Measurements from ENCODE around the gene PLD6.
A peak's percentile ranks its signal among the peaks of the same experiment; 100 is the strongest.
"Not testable (repeated sequence)": the region's sequence is repeated elsewhere in the genome, so short reads cannot be mapped to it uniquely, and the experiment has no call there.

PLD6 gene

GRCh38 chr17:17206124-17206912 lies at the start of gene PLD6:
Gene PLD6, minus strand, starts transcription at chr17:17206333. Its CDS starts 47 bp downstream, at chr17:17206286.
- no peaks in the 10 kb centered on the region for H3K4me1 ChIP-seq (ENCODE audit: insufficient read depth, low read length)
- H3K4me3 ChIP-seq (ENCODE audit: low read length), result no peak within 1 kb of the TSS
- H3K36me3 ChIP-seq (ENCODE audit: insufficient read depth, low read length), result no peaks in the 10 kb centered on the region
- no peak within 1 kb of the TSS for H2AFZ ChIP-seq (ENCODE audit: low read depth, low read length)
- no peaks in the 10 kb centered on the region for H3K9me3 ChIP-seq (ENCODE audit: low read length)
- H3K27me3 ChIP-seq (ENCODE audit: insufficient read depth, low read length), result no peaks in the 10 kb centered on the region

GRCh38 chr17:17255689-17256088 lies 49.6 kb upstream of the PLD6 start:
- H3K9me3 ChIP-seq (ENCODE audit: low read length); H3K27me3 ChIP-seq (ENCODE audit: insufficient read depth, low read length); H2AFZ ChIP-seq (ENCODE audit: low read depth, low read length); H3K4me1 ChIP-seq (ENCODE audit: insufficient read depth, low read length); H3K4me3 ChIP-seq (ENCODE audit: low read length): not testable (repeated sequence)
- H3K36me3 ChIP-seq (ENCODE audit: insufficient read depth, low read length), result peaks cover 77% of the 10 kb centered on the region

- H3K36me3 ChIP-seq (ENCODE audit: insufficient read depth, low read length), result peaks cover 68% of the 10 kb centered on the region
- no peak overlapping the region for H2AFZ ChIP-seq (ENCODE audit: low read depth, low read length)
Observed at GRCh38 chr17:17254036-17254435, 47.9 kb upstream of the PLD6 start.

GRCh38 chr17:17253406-17253805 lies 47.3 kb upstream of the PLD6 start:
- no peak overlapping the region for H3K4me3 ChIP-seq (ENCODE audit: low read length)
- H3K4me1 ChIP-seq (ENCODE audit: insufficient read depth, low read length), result no peaks in the 10 kb centered on the region
- H3K27me3 ChIP-seq (ENCODE audit: insufficient read depth, low read length), result no peaks in the 10 kb centered on the region
- H3K36me3 ChIP-seq (ENCODE audit: insufficient read depth, low read length), result peaks cover 67% of the 10 kb centered on the region
- H2AFZ ChIP-seq (ENCODE audit: low read depth, low read length), result no peak overlapping the region
- H3K9me3 ChIP-seq (ENCODE audit: low read length), result peaks cover 3% of the 10 kb centered on the region

More at GRCh38 chr17:17254036-17254435, 47.9 kb upstream of the PLD6 start:
- Histone ChIP-seq H3K4me1 (ENCODE audit: insufficient read depth, low read length) (no peaks in the 10 kb centered on the region), H3K4me3 (ENCODE audit: low read length) (no peak overlapping the region), H3K27me3 (ENCODE audit: insufficient read depth, low read length) (no peaks in the 10 kb centered on the region), H3K9me3 (ENCODE audit: low read length) (peaks cover 5% of the 10 kb centered on the region)

GRCh38 chr17:17252149-17252661 lies 46.1 kb upstream of the PLD6 start:
- Histone ChIP-seq H2AFZ (ENCODE audit: low read depth, low read length) (no peak overlapping the region), H3K4me3 (ENCODE audit: low read length) (no peak overlapping the region), H3K4me1 (ENCODE audit: insufficient read depth, low read length) (no peaks in the 10 kb centered on the region), H3K36me3 (ENCODE audit: insufficient read depth, low read length) (peaks cover 68% of the 10 kb centered on the region), H3K9me3 (ENCODE audit: low read length) (no peaks in the 10 kb centered on the region), H3K27me3 (ENCODE audit: insufficient read depth, low read length) (no peaks in the 10 kb centered on the region)

- no peaks in the 10 kb centered on the region for H3K9me3 ChIP-seq (ENCODE audit: low read length)
- no peaks in the 10 kb centered on the region for H3K27me3 ChIP-seq (ENCODE audit: insufficient read depth, low read length)
- no peak overlapping the region for H2AFZ ChIP-seq (ENCODE audit: low read depth, low read length)
- no peak overlapping the region for H3K4me3 ChIP-seq (ENCODE audit: low read length)
- peaks cover 47% of the 10 kb centered on the region for H3K36me3 ChIP-seq (ENCODE audit: insufficient read depth, low read length)
- no peaks in the 10 kb centered on the region for H3K4me1 ChIP-seq (ENCODE audit: insufficient read depth, low read length)
Observed at GRCh38 chr17:17246879-17247278, 40.7 kb upstream of the PLD6 start.

- Histone ChIP-seq H3K4me3 (ENCODE audit: low read length) (no peak overlapping the region), H3K9me3 (ENCODE audit: low read length) (no peaks in the 10 kb centered on the region), H3K4me1 (ENCODE audit: insufficient read depth, low read length) (no peaks in the 10 kb centered on the region), H3K27me3 (ENCODE audit: insufficient read depth, low read length) (no peaks in the 10 kb centered on the region), H3K36me3 (ENCODE audit: insufficient read depth, low read length) (peaks cover 31% of the 10 kb centered on the region), H2AFZ (ENCODE audit: low read depth, low read length) (no peak overlapping the region)
Observed at GRCh38 chr17:17243163-17243562, 37.0 kb upstream of the PLD6 start.

GRCh38 chr17:17242246-17242645 lies 36.1 kb upstream of the PLD6 start:
- Histone ChIP-seq H3K27me3 (ENCODE audit: insufficient read depth, low read length) (no peaks in the 10 kb centered on the region), H2AFZ (ENCODE audit: low read depth, low read length) (no peak overlapping the region), H3K4me1 (ENCODE audit: insufficient read depth, low read length) (no peaks in the 10 kb centered on the region), H3K9me3 (ENCODE audit: low read length) (no peaks in the 10 kb centered on the region), H3K36me3 (ENCODE audit: insufficient read depth, low read length) (peaks cover 23% of the 10 kb centered on the region), H3K4me3 (ENCODE audit: low read length) (no peak overlapping the region)

GRCh38 chr17:17241656-17242055 lies 35.5 kb upstream of the PLD6 start:
- Histone ChIP-seq H3K4me1 (ENCODE audit: insufficient read depth, low read length) (no peaks in the 10 kb centered on the region), H3K9me3 (ENCODE audit: low read length) (no peaks in the 10 kb centered on the region), H2AFZ (ENCODE audit: low read depth, low read length) (no peak overlapping the region), H3K4me3 (ENCODE audit: low read length) (no peak overlapping the region), H3K27me3 (ENCODE audit: insufficient read depth, low read length) (no peaks in the 10 kb centered on the region), H3K36me3 (ENCODE audit: insufficient read depth, low read length) (peaks cover 17% of the 10 kb centered on the region)

GRCh38 chr17:17239832-17240231 lies 33.7 kb upstream of the PLD6 start:
- Histone ChIP-seq H3K27me3 (ENCODE audit: insufficient read depth, low read length) (no peaks in the 10 kb centered on the region), H3K9me3 (ENCODE audit: low read length) (no peaks in the 10 kb centered on the region), H3K4me1 (ENCODE audit: insufficient read depth, low read length) (peaks cover 13% of the 10 kb centered on the region), H3K4me3 (ENCODE audit: low read length) (no peak overlapping the region), H2AFZ (ENCODE audit: low read depth, low read length) (no peak overlapping the region), H3K36me3 (ENCODE audit: insufficient read depth, low read length) (peaks cover 5% of the 10 kb centered on the region)

- Histone ChIP-seq H3K9me3 (ENCODE audit: low read length) (no peaks in the 10 kb centered on the region), H3K27me3 (ENCODE audit: insufficient read depth, low read length) (no peaks in the 10 kb centered on the region), H2AFZ (ENCODE audit: low read depth, low read length) (peak within 1 kb of the TSS; percentile 92), H3K4me3 (ENCODE audit: low read length) (peak within 1 kb of the TSS; percentile 97), H3K36me3 (ENCODE audit: insufficient read depth, low read length) (peaks cover 10% of the 10 kb centered on the region), H3K4me1 (ENCODE audit: insufficient read depth, low read length) (peaks cover 13% of the 10 kb centered on the region)
Observed at GRCh38 chr17:17237026-17237799, 31.1 kb upstream of the PLD6 start, which contains the start of gene FLCN. Gene FLCN, minus strand, starts transcription at chr17:17237168. Its CDS starts 9,031 bp downstream, at chr17:17228137.

- Histone ChIP-seq H3K4me3 (ENCODE audit: low read length) (peak overlapping the region; percentile 97), H2AFZ (ENCODE audit: low read depth, low read length) (peak overlapping the region; percentile 92), H3K27me3 (ENCODE audit: insufficient read depth, low read length) (no peaks in the 10 kb centered on the region), H3K9me3 (ENCODE audit: low read length) (no peaks in the 10 kb centered on the region), H3K4me1 (ENCODE audit: insufficient read depth, low read length) (peaks cover 13% of the 10 kb centered on the region), H3K36me3 (ENCODE audit: insufficient read depth, low read length) (peaks cover 13% of the 10 kb centered on the region)
Observed at GRCh38 chr17:17236295-17237025, 30.3 kb upstream of the PLD6 start.

Data from neuron (in vitro differentiated cells).